Activated T-helper 2 cell treated with anti-CD3 and anti-CD28 coated beads, Interferon-gamma antibody, Interleukin-2, Interleukin-4, amounts not matched to agents 10 μg/mL and 5 μg/mL and 100 μg/mL, durations not matched to agents 14 hours and 24 hours and 36 hours (primary cell): ENCODE data around the gene CUX1. TPM values are rescaled to one million over a fixed set of nuclear protein-coding genes. Genes with fewer than 3 reads are reported as not detected.

ENCODE experiments used
- DNase-seq: peaks from one replicate; pipeline ENCODE4 v3.0.0; 2021; ENCODE audit warnings: low spot score
- H3K27ac Mint-ChIP-seq: one replicate; pipeline ENCODE4 v1.8.0; 2021; ENCODE audit warnings: mixed read lengths
- H3K27me3 Mint-ChIP-seq: one replicate; pipeline ENCODE4 v1.8.0; 2021; ENCODE audit warnings: low read depth, mixed read lengths
- H3K36me3 Mint-ChIP-seq: one replicate; pipeline ENCODE4 v1.8.0; 2021; ENCODE audit warnings: low read depth, mixed read lengths
- H3K4me1 Mint-ChIP-seq: one replicate; pipeline ENCODE4 v1.8.0; 2021; ENCODE audit warnings: low read depth, mixed read lengths
- H3K4me3 Mint-ChIP-seq: one replicate; pipeline ENCODE4 v1.8.0; 2021; ENCODE audit warnings: low read depth, mild to moderate bottlenecking, moderate library complexity, mixed read lengths
- H3K9me3 Mint-ChIP-seq: one replicate; pipeline ENCODE4 v1.8.0; 2021; ENCODE audit warnings: mixed read lengths
- intact Hi-C: fragments of 100-400 bp; cut with micrococcal nuclease; formaldehyde crosslinking; loops from one replicate; pipeline ENCODE4 v1.15.1; 2023
- total RNA-seq: library from RNA; stranded (reverse); gene quantifications from 2 replicates; pipeline ENCODE4 v1.2.3, GENCODE V29; 2022

CUX1 gene
- total RNA-seq, 1 donor from 2014 or later, result 31.5 TPM

- H3K27me3 Mint-ChIP-seq, result no peaks in the 10 kb centered on the region
- no peak overlapping the region for H3K4me3 Mint-ChIP-seq
- DNase-seq, result no peak
- no peaks in the 10 kb centered on the region for H3K4me1 Mint-ChIP-seq
- no peaks in the 10 kb centered on the region for H3K9me3 Mint-ChIP-seq
- no peaks in the 10 kb centered on the region for H3K36me3 Mint-ChIP-seq
- intact Hi-C loops, result no loop called here
- no peak overlapping the region for H3K27ac Mint-ChIP-seq
These were observed 445.1 kb downstream of the CUX1 start for GRCh38 chr7:102262546-102262945.

- no peak overlapping the region for H3K27ac Mint-ChIP-seq
- DNase-seq, result no peak
- no peak overlapping the region for H3K4me3 Mint-ChIP-seq
- no peaks in the 10 kb centered on the region for H3K4me1 Mint-ChIP-seq
- no peaks in the 10 kb centered on the region for H3K9me3 Mint-ChIP-seq
- H3K27me3 Mint-ChIP-seq, result no peaks in the 10 kb centered on the region
- intact Hi-C loops, result no loop called here
- no peaks in the 10 kb centered on the region for H3K36me3 Mint-ChIP-seq
These were observed 447.0 kb downstream of the CUX1 start for GRCh38 chr7:102264367-102264891.

- DNase-seq, result no peak
- intact Hi-C loops, result no loop called here
These were observed 449.1 kb downstream of the CUX1 start for GRCh38 chr7:102266541-102266940.

GRCh38 chr7:102268635-102269034 lies 451.2 kb downstream of the CUX1 start:
- Mint-ChIP-seq H3K4me3 (no peak overlapping the region), H3K36me3 (no peaks in the 10 kb centered on the region), H3K4me1 (peaks cover 2% of the 10 kb centered on the region), H3K27ac (no peak overlapping the region), H3K9me3 (no peaks in the 10 kb centered on the region), H3K27me3 (no peaks in the 10 kb centered on the region)
- intact Hi-C loops, result no loop called here
- no peak for DNase-seq

More at GRCh38 chr7:102266541-102266940, 449.1 kb downstream of the CUX1 start:
- no peaks in the 10 kb centered on the region for H3K27me3 Mint-ChIP-seq
- H3K4me1 Mint-ChIP-seq, result no peaks in the 10 kb centered on the region
- H3K27ac Mint-ChIP-seq, result no peak overlapping the region
- H3K36me3 Mint-ChIP-seq, result no peaks in the 10 kb centered on the region
- no peaks in the 10 kb centered on the region for H3K9me3 Mint-ChIP-seq
- H3K4me3 Mint-ChIP-seq, result no peak overlapping the region

- intact Hi-C loops, result no loop called here
- no peaks in the 10 kb centered on the region for H3K36me3 Mint-ChIP-seq
- DNase-seq, result no peak
- no peaks in the 10 kb centered on the region for H3K9me3 Mint-ChIP-seq
- H3K4me3 Mint-ChIP-seq, result no peak overlapping the region
- peaks cover 2% of the 10 kb centered on the region for H3K4me1 Mint-ChIP-seq
- no peaks in the 10 kb centered on the region for H3K27me3 Mint-ChIP-seq
- no peak overlapping the region for H3K27ac Mint-ChIP-seq
These were observed 452.9 kb downstream of the CUX1 start for GRCh38 chr7:102270178-102270887.

GRCh38 chr7:102271158-102271798 lies 453.9 kb downstream of the CUX1 start:
- Mint-ChIP-seq H3K36me3 (no peaks in the 10 kb centered on the region), H3K4me1 (peaks cover 2% of the 10 kb centered on the region), H3K27me3 (no peaks in the 10 kb centered on the region), H3K9me3 (no peaks in the 10 kb centered on the region), H3K27ac (no peak overlapping the region), H3K4me3 (no peak overlapping the region)
- DNase-seq, result no peak
- intact Hi-C loops, result no loop called here

GRCh38 chr7:102272075-102272916 lies 454.9 kb downstream of the CUX1 start:
- intact Hi-C loops, result loop anchor here (1.0 kb wide), 3 partner anchors 584 to 729 kb away; no protein-coding TSS in a partner anchor
- Mint-ChIP-seq H3K4me3 (no peak overlapping the region), H3K27me3 (no peaks in the 10 kb centered on the region), H3K36me3 (no peaks in the 10 kb centered on the region), H3K4me1 (peaks cover 2% of the 10 kb centered on the region), H3K9me3 (no peaks in the 10 kb centered on the region), H3K27ac (no peak overlapping the region)
- peak; percentile 52 for DNase-seq

GRCh38 chr7:102272917-102273748 lies 455.7 kb downstream of the CUX1 start:
- H3K27me3 Mint-ChIP-seq, result no peaks in the 10 kb centered on the region
- intact Hi-C loops, result loop anchor here (1.0 kb wide), 3 partner anchors 585 to 730 kb away; no protein-coding TSS in a partner anchor
- H3K4me1 Mint-ChIP-seq, result peaks cover 2% of the 10 kb centered on the region
- H3K36me3 Mint-ChIP-seq, result no peaks in the 10 kb centered on the region
- no peak for DNase-seq
- no peak overlapping the region for H3K4me3 Mint-ChIP-seq
- no peak overlapping the region for H3K27ac Mint-ChIP-seq
- H3K9me3 Mint-ChIP-seq, result no peaks in the 10 kb centered on the region

GRCh38 chr7:102273749-102274712 lies 456.6 kb downstream of the CUX1 start:
- no peak overlapping the region for H3K4me3 Mint-ChIP-seq
- H3K4me1 Mint-ChIP-seq, result peaks cover 2% of the 10 kb centered on the region
- intact Hi-C loops, result no loop called here
- no peak overlapping the region for H3K27ac Mint-ChIP-seq
- DNase-seq, result no peak
- no peaks in the 10 kb centered on the region for H3K9me3 Mint-ChIP-seq
- H3K36me3 Mint-ChIP-seq, result no peaks in the 10 kb centered on the region
- no peaks in the 10 kb centered on the region for H3K27me3 Mint-ChIP-seq

- Mint-ChIP-seq H3K27ac (no peak overlapping the region), H3K36me3 (no peaks in the 10 kb centered on the region), H3K4me1 (peaks cover 2% of the 10 kb centered on the region), H3K27me3 (no peaks in the 10 kb centered on the region), H3K4me3 (no peak overlapping the region), H3K9me3 (no peaks in the 10 kb centered on the region)
- DNase-seq, result no peak
- intact Hi-C loops, result no loop called here
These were observed 457.8 kb downstream of the CUX1 start for GRCh38 chr7:102275123-102275703.

GRCh38 chr7:102277901-102278300 lies 460.5 kb downstream of the CUX1 start:
- Mint-ChIP-seq H3K36me3 (no peaks in the 10 kb centered on the region), H3K27me3 (no peaks in the 10 kb centered on the region), H3K27ac (no peak overlapping the region), H3K4me3 (no peak overlapping the region), H3K9me3 (no peaks in the 10 kb centered on the region), H3K4me1 (no peaks in the 10 kb centered on the region)
- no peak for DNase-seq
- intact Hi-C loops, result loop anchor here (2.0 kb wide), 1 partner anchor 113 kb away; no protein-coding TSS in a partner anchor
